H1 (cell line): ENCODE measurements around the gene SYTL5. TPM values are rescaled to one million over a fixed set of nuclear protein-coding genes. Genes with fewer than 3 reads are reported as not detected.

ENCODE experiments used
- CTCF ChIA-PET: fragments of 300-600 bp; sonication (Branson Sonifier 250); formaldehyde crosslinking; loops from one replicate; lab custom pipeline; 2021; ENCODE audit not compliant: partially characterized antibody; lab: Charles Lee
- POLR2A ChIA-PET: fragments of 300-600 bp; sonication (Branson Sonifier 250); formaldehyde crosslinking; loops from one replicate; lab custom pipeline; 2021; ENCODE audit warnings: inconsistent platforms; ENCODE audit not compliant: partially characterized antibody; lab: Charles Lee
- DNase-seq, 2 experiments: peaks; one replicate each; pipeline versions ENCODE4 v3.0.0 to v3.0.0-alpha.2; 2010 to 2022; ENCODE audit warnings: low spot score in 2 of 2, low read depth in 1 of 2, mixed read lengths in 1 of 2
- FAIRE-seq: peaks from 2 replicates; lab custom pipeline; 2011; peaks lifted over from hg19 to GRCh38; lab: Jason Lieb, UNC
- H2AFZ ChIP-seq: 2 replicates; pipeline ENCODE4 v1.8.1; 2012; ENCODE audit warnings: low read length, inconsistent platforms
- H2AK5ac ChIP-seq: 2 replicates; pipeline ENCODE4 v1.6.1; 2013; ENCODE audit warnings: low read depth, low read length
- H2BK120ac ChIP-seq: replicated peaks from 2 replicates; pipeline ENCODE3; 2013; ENCODE audit warnings: low read depth, low read length, inconsistent platforms
- H2BK12ac ChIP-seq: 2 replicates; pipeline ENCODE4 v1.6.1; 2013; ENCODE audit warnings: low read depth, low read length
- H2BK15ac ChIP-seq: 2 replicates; pipeline ENCODE4 v1.6.1; 2013; ENCODE audit warnings: low read length
- H2BK20ac ChIP-seq: 2 replicates; pipeline ENCODE4 v1.6.1; 2013; ENCODE audit warnings: low read length
- H2BK5ac ChIP-seq: 2 replicates; pipeline ENCODE4 v1.6.1; 2013; ENCODE audit warnings: low read depth, low read length
- H3K14ac ChIP-seq: 2 replicates; pipeline ENCODE4 v1.6.1; 2013; ENCODE audit warnings: inconsistent platforms; ENCODE audit not compliant: insufficient read length
- H3K18ac ChIP-seq: 2 replicates; pipeline ENCODE4 v1.6.1; 2013; ENCODE audit warnings: low read length; ENCODE audit errors: extremely low read depth
- H3K23ac ChIP-seq: 2 replicates; pipeline ENCODE4 v1.6.1; 2013; ENCODE audit warnings: inconsistent platforms; ENCODE audit not compliant: insufficient read length
- H3K23me2 ChIP-seq: 2 replicates; pipeline ENCODE4 v1.6.1; 2013; ENCODE audit warnings: low read depth, low read length
- H3K27ac ChIP-seq: 2 replicates; pipeline ENCODE4 v1.6.1; 2011; ENCODE audit warnings: low read depth, low read length, inconsistent platforms
- H3K27me3 ChIP-seq, 4 experiments: replicated peaks in 1 of 4; 1 replicate in 1 of 4; 2 replicates in 3 of 4; pipeline versions ENCODE4 v1.6.1 to v1.8.1; 2011 to 2013; ENCODE audit warnings: low read length in 3 of 4, mild to moderate bottlenecking in 3 of 4, inconsistent platforms in 2 of 4, mixed read lengths in 2 of 4, moderate library complexity in 1 of 4; ENCODE audit not compliant: control insufficient read depth in 3 of 4, insufficient read depth in 3 of 4; ENCODE audit errors: extremely low read depth in 1 of 4
- H3K36me3 ChIP-seq, 4 experiments: 2 replicates each; pipeline versions ENCODE4 v1.6.1 to v1.8.1; 2011 to 2013; ENCODE audit warnings: mild to moderate bottlenecking in 4 of 4, low read length in 3 of 4, moderate library complexity in 2 of 4, control low read depth in 1 of 4, inconsistent platforms in 1 of 4; ENCODE audit not compliant: insufficient read depth in 4 of 4, control insufficient read depth in 2 of 4
- H3K4ac ChIP-seq: replicated peaks from 2 replicates; pipeline ENCODE3; 2013; ENCODE audit warnings: low read length, low read depth, mixed read lengths, inconsistent platforms; ENCODE audit not compliant: insufficient read length
- H3K4me1 ChIP-seq, 4 experiments: replicated peaks in 1 of 4; 1 replicate in 1 of 4; 2 replicates in 3 of 4; pipeline versions ENCODE4 v1.6.1 to v1.8.1; 2011 to 2013; ENCODE audit warnings: low read length in 3 of 4, inconsistent platforms in 2 of 4, mixed read lengths in 1 of 4; ENCODE audit not compliant: insufficient read depth in 4 of 4, control insufficient read depth in 3 of 4
- H3K4me2 ChIP-seq, 2 experiments: 2 replicates each; pipeline versions ENCODE4 v1.6.1 to v1.8.1; 2011 to 2013; ENCODE audit warnings: low read depth in 2 of 2, low read length in 2 of 2, control low read depth in 1 of 2, inconsistent platforms in 1 of 2, mild to moderate bottlenecking in 1 of 2; ENCODE audit not compliant: insufficient read depth in 1 of 2
- H3K4me3 ChIP-seq, 4 experiments: fragments of 200-600, 300-600 bp in 1 of 4; sonication (generic), shearing (Covaris generic), sonication (Bioruptor Twin) in 1 of 4; 2 replicates each; pipeline versions ENCODE4 v1.5.1 to v1.8.1; 2011 to 2016; ENCODE audit warnings: low read length in 4 of 4, low read depth in 3 of 4, control low read depth in 2 of 4, inconsistent platforms in 2 of 4, mild to moderate bottlenecking in 2 of 4, mixed read lengths in 1 of 4, moderate library complexity in 1 of 4; ENCODE audit not compliant: insufficient read depth in 2 of 4; ENCODE audit errors: extremely low read depth in 1 of 4
- H3K56ac ChIP-seq: replicated peaks from 2 replicates; pipeline ENCODE3; 2013; ENCODE audit warnings: low read depth, mild to moderate bottlenecking, mixed read lengths, low read length, inconsistent platforms; ENCODE audit not compliant: insufficient read length
- H3K79me1 ChIP-seq: 2 replicates; pipeline ENCODE4 v1.6.1; 2013; ENCODE audit warnings: low read depth, low read length, control low read depth
- H3K79me2 ChIP-seq, 2 experiments: 2 replicates each; pipeline versions ENCODE4 v1.6.1 to v1.8.1; 2012 to 2013; ENCODE audit warnings: low read length in 2 of 2, mild to moderate bottlenecking in 2 of 2, inconsistent platforms in 1 of 2; ENCODE audit not compliant: insufficient read depth in 2 of 2, control insufficient read depth in 1 of 2
- H3K9ac ChIP-seq, 4 experiments: replicated peaks in 1 of 4; 1 replicate in 1 of 4; 2 replicates in 3 of 4; pipeline versions ENCODE4 v1.6.1 to v1.8.1; 2011 to 2013; ENCODE audit warnings: low read depth in 3 of 4, low read length in 3 of 4, control low read depth in 2 of 4, mild to moderate bottlenecking in 2 of 4, moderate library complexity in 2 of 4, inconsistent platforms in 1 of 4; ENCODE audit errors: extremely low read depth in 1 of 4
- H3K9me3 ChIP-seq, 2 experiments: 2 replicates each; pipeline versions ENCODE4 v1.6.1 to v1.8.1; 2012 to 2013; ENCODE audit warnings: mild to moderate bottlenecking in 2 of 2, moderate library complexity in 2 of 2, control low read depth in 1 of 2, inconsistent platforms in 1 of 2, low read depth in 1 of 2, low read length in 1 of 2, mixed read lengths in 1 of 2; ENCODE audit not compliant: insufficient read depth in 2 of 2
- H4K20me1 ChIP-seq, 2 experiments: replicated peaks in 1 of 2; 2 replicates each; pipeline versions ENCODE3 to v1.8.1; 2011 to 2013; ENCODE audit warnings: inconsistent platforms in 2 of 2, low read length in 2 of 2, mild to moderate bottlenecking in 1 of 2; ENCODE audit not compliant: insufficient read depth in 2 of 2, control insufficient read depth in 1 of 2
- H4K5ac ChIP-seq: 2 replicates; pipeline ENCODE4 v1.6.1; 2013; ENCODE audit warnings: low read length, low read depth, mixed read lengths, inconsistent platforms; ENCODE audit not compliant: insufficient read length
- H4K8ac ChIP-seq: 2 replicates; pipeline ENCODE4 v1.8.0; 2013; ENCODE audit warnings: mild to moderate bottlenecking, moderate library complexity, low read length, inconsistent platforms; ENCODE audit not compliant: insufficient read depth; ENCODE audit errors: extremely low read depth
- H4K91ac ChIP-seq: replicated peaks from 2 replicates; pipeline ENCODE3; 2013; ENCODE audit warnings: low read length, mixed read lengths, inconsistent platforms; ENCODE audit not compliant: insufficient read length
- BCL11A ChIP-seq, 2 experiments: IDR thresholded peaks; one replicate each; pipeline ENCODE4 v1.6.1; 2011; ENCODE audit warnings: low read depth in 2 of 2, low read length in 2 of 2, mild to moderate bottlenecking in 2 of 2
- CBX8 ChIP-seq: fragments of 300-800, 300-1000 bp; sonication (generic); IDR thresholded peaks from 2 replicates; pipeline ENCODE4 v1.7.1; 2016; ENCODE audit warnings: low read depth, low read length, borderline replicate concordance
- CHD2 ChIP-seq: IDR thresholded peaks from 2 replicates; pipeline ENCODE4 v1.6.1; 2012; ENCODE audit warnings: low read length, improper control_type of control experiment
- CREB1 ChIP-seq: IDR thresholded peaks from 2 replicates; pipeline ENCODE4 v1.6.1; 2012; ENCODE audit warnings: inconsistent platforms
- E2F6 ChIP-seq: IDR thresholded peaks from 2 replicates; pipeline ENCODE4 v1.6.1; 2012; ENCODE audit warnings: inconsistent platforms
- EP300 ChIP-seq, 2 experiments: IDR thresholded peaks; 1 replicate in 1 of 2; 2 replicates in 1 of 2; pipeline ENCODE4 v1.6.1; 2011 to 2012; ENCODE audit warnings: low read depth in 2 of 2, low read length in 2 of 2, mild to moderate bottlenecking in 2 of 2, borderline replicate concordance in 1 of 2, inconsistent platforms in 1 of 2, moderate library complexity in 1 of 2
- KDM1A ChIP-seq: fragments of 200-600, 300-600 bp; sonication (generic); IDR thresholded peaks from 2 replicates; pipeline ENCODE4 v1.7.1; 2016; ENCODE audit warnings: mild to moderate bottlenecking, low read length, borderline replicate concordance
- SP2 ChIP-seq: IDR thresholded peaks from 2 replicates; pipeline ENCODE4 v1.6.1; 2012; ENCODE audit warnings: mild to moderate bottlenecking, low read length, inconsistent platforms
- TAF7 ChIP-seq: optimal IDR thresholded peaks from 2 replicates; pipeline ENCODE3; 2011; ENCODE audit warnings: low read depth, mild to moderate bottlenecking, inconsistent platforms, low read length, moderate library complexity, borderline replicate concordance
- ZNF274 ChIP-seq: IDR thresholded peaks from 2 replicates; pipeline ENCODE4 v1.7.0; 2012; ENCODE audit warnings: low read length, borderline replicate concordance; ENCODE audit errors: extremely low read depth
- WGBS, 2 experiments: shearing (Covaris generic) in 1 of 2; methylation state at CpG; one replicate each; pipeline versions ENCODE4 v1.1.6 to v1.1.7; 2013 to 2015; ENCODE audit warnings: low lambda C conversion rate in 2 of 2, mixed read lengths in 2 of 2, inconsistent platforms in 1 of 2, low coverage in 1 of 2, missing lambda C conversion rate in 1 of 2; ENCODE audit not compliant: insufficient replicate concordance in 2 of 2, insufficient coverage in 1 of 2, insufficient read length in 1 of 2; ENCODE audit errors: extremely low coverage in 1 of 2, missing lambda C conversion rate in 1 of 2; 5-methylcytosine and 5-hydroxymethylcytosine counted together
- polyA plus RNA-seq, 7 experiments: library from polyadenylated mRNA; depleted of rRNA in 3 of 7; stranded (reverse) in 5 of 7; unstranded in 2 of 7; fragments of >200 nt in 5 of 7; fragments of 200-250 nt in 2 of 7; gene quantifications; 1 replicate in 5 of 7; 2 replicates in 1 of 7; 4 replicates in 1 of 7; pipeline versions ENCODE4 v1.2.1 to v1.2.3, GENCODE V29; 2011 to 2013; ENCODE audit warnings: missing spikeins in 2 of 7, mixed read lengths in 2 of 7
- total RNA-seq: library from RNA; stranded (reverse); fragmentation: NEBNext Ultra II Directional; extraction: Animal tissue kit (Norgen Biotek cat#: 25700); gene quantifications from 2 replicates; pipeline ENCODE4 v1.2.1, GENCODE V29; 2021

SYTL5 gene
- total and polyA plus RNA-seq, 2 of the 8 experiments (the other 6 are each of a cell fraction or from before 2014, with no cell fraction given): 0.15 to 0.52 TPM

GRCh38 chrX:37967714-37968113 lies 38.6 kb upstream of the SYTL5 start:
- no peaks in the 10 kb centered on the region for H3K36me3 ChIP-seq
- CTCF ChIA-PET: no interaction called here
- H2BK5ac ChIP-seq: no peak overlapping the region
- no peak overlapping the region for H3K4me2 ChIP-seq
- H3K56ac ChIP-seq: no peak overlapping the region
- H4K91ac ChIP-seq: no peak overlapping the region
- H3K4me3 ChIP-seq: no peak overlapping the region
- WGBS, 2 experiments: 91% methylated on average over 2 of the region's 2 CpGs; no CpG with 5 or more reads in 1 of the 2 experiments
- no peak overlapping the region for H2BK15ac ChIP-seq
- H2BK20ac ChIP-seq: no peak overlapping the region
- H4K20me1 ChIP-seq: no peaks in the 10 kb centered on the region
- H3K9me3 ChIP-seq: no peaks in the 10 kb centered on the region
- DNase-seq: no peak
- no peaks in the 10 kb centered on the region for H3K4me1 ChIP-seq
- POLR2A ChIA-PET: no interaction called here
- peak; percentile 13 for FAIRE-seq
- no peak overlapping the region for H3K9ac ChIP-seq
- no peak overlapping the region for H3K23ac ChIP-seq
- H2BK12ac ChIP-seq: no peak overlapping the region
- H2AFZ ChIP-seq: no peak overlapping the region
- no peak overlapping the region for H4K5ac ChIP-seq
- no peak overlapping the region for H4K8ac ChIP-seq
- no peak for TF ChIP-seq SP2
- TF ChIP-seq CHD2: no peak
- no peak for TF ChIP-seq KDM1A
- TF ChIP-seq E2F6: no peak
- no peak for TF ChIP-seq ZNF274
- TF ChIP-seq CBX8: no peak
- TF ChIP-seq EP300 (IDR thresholded peaks at IDR 0.05; ENCODE audit: borderline replicate concordance in 1 of 2, low read depth in 2 of 2, low read length in 2 of 2): no peak
- TF ChIP-seq CREB1: no peak
- TF ChIP-seq TAF7: no peak
- TF ChIP-seq BCL11A (IDR thresholded peaks at IDR 0.05; ENCODE audit: low read depth in 2 of 2, low read length in 2 of 2): no peak
- H3K27ac ChIP-seq: no peak overlapping the region
- H2BK120ac ChIP-seq: no peak overlapping the region
- H3K23me2 ChIP-seq: no peaks in the 10 kb centered on the region
- H2AK5ac ChIP-seq: no peak overlapping the region
- H3K4ac ChIP-seq: no peak overlapping the region
- no peak overlapping the region for H3K14ac ChIP-seq
- H3K18ac ChIP-seq: no peak overlapping the region
- H3K79me1 ChIP-seq: no peaks in the 10 kb centered on the region
- H3K79me2 ChIP-seq: no peaks in the 10 kb centered on the region
- no peaks in the 10 kb centered on the region for H3K27me3 ChIP-seq
